K562 (cell line): Measurements from ENCODE around the gene PRKAR1B. TPM values are rescaled to one million over a fixed set of nuclear protein-coding genes. Genes with fewer than 3 reads are reported as not detected.
A peak's percentile ranks its signal among the peaks of the same experiment; 100 is the strongest.

ENCODE experiments used
- ATAC-seq: fragments of 200-7000 bp; cut with Tn5 transposase; 3 replicates; pipeline ENCODE4 v1.9.1; 2020; ENCODE audit warnings: moderate library complexity
- BruUV-seq: library from RNA; stranded (reverse); fragments of 400-500 nt; replicated peaks from 2 replicates; lab custom pipeline; 2021; lab: Mats Ljungman, UMichigan
- CTCF ChIA-PET: fragments of 300-600 bp; formaldehyde crosslinking; extraction: SDS; loops from one replicate; lab custom pipeline; 2021; ENCODE audit warnings: low intra/inter-chr PET ratio; lab: Yijun Ruan, JAX
- POLR2A ChIA-PET: fragments of 300-600, 350-650 bp; sonication (Branson Sonifier 250); formaldehyde crosslinking; extraction: SDS; loops from one replicate; lab custom pipeline; 2021; ENCODE audit warnings: antibody characterized with exemption, inconsistent platforms; lab: Yijun Ruan, JAX
- DNase-seq, 4 experiments: peaks; one replicate each; pipeline versions ENCODE4 v3.0.0 to v3.0.0-alpha.2; 2011 to 2018; ENCODE audit warnings: low spot score in 3 of 4, mixed read lengths in 3 of 4; ENCODE audit errors: extremely low read depth in 1 of 4
- FAIRE-seq: peaks from 2 replicates; lab custom pipeline; 2011; peaks lifted over from hg19 to GRCh38; lab: Jason Lieb, UNC
- H2AFZ ChIP-seq: 2 replicates; pipeline ENCODE4 v1.6.0; 2011; ENCODE audit warnings: low read depth, low read length, control low read depth, inconsistent platforms
- H3K27ac ChIP-seq: fragments of 200-600 bp; 3 replicates; pipeline ENCODE4 v1.8.0; 2011; ENCODE audit warnings: low read depth, mild to moderate bottlenecking, control low read depth, inconsistent platforms, low read length, moderate library complexity, mixed read lengths; ENCODE audit errors: extremely low read depth
- H3K27me3 ChIP-seq, 2 experiments: fragments of 300-600 bp in 1 of 2; 2 replicates in 1 of 2; 3 replicates in 1 of 2; pipeline versions ENCODE4 v1.6.0 to v1.8.0; 2011; ENCODE audit warnings: inconsistent platforms in 2 of 2, low read length in 2 of 2, mild to moderate bottlenecking in 1 of 2, mixed read lengths in 1 of 2, moderate library complexity in 1 of 2; ENCODE audit not compliant: control insufficient read depth in 2 of 2, insufficient read depth in 2 of 2
- H3K36me3 ChIP-seq: fragments of 300-600 bp; 3 replicates; pipeline ENCODE4 v1.8.0; 2011; ENCODE audit warnings: mild to moderate bottlenecking, low read length, inconsistent platforms; ENCODE audit not compliant: control insufficient read depth, insufficient read depth
- H3K4me1 ChIP-seq, 2 experiments: fragments of 200-600 bp in 1 of 2; replicated peaks in 1 of 2; 2 replicates in 1 of 2; 3 replicates in 1 of 2; pipeline versions ENCODE4 v1.5.1 to v1.8.0; 2011; ENCODE audit warnings: inconsistent platforms in 2 of 2, low read length in 2 of 2, mild to moderate bottlenecking in 1 of 2, mixed read lengths in 1 of 2, moderate library complexity in 1 of 2; ENCODE audit not compliant: control insufficient read depth in 2 of 2, insufficient read depth in 2 of 2
- H3K4me2 ChIP-seq: 2 replicates; pipeline ENCODE4 v1.6.1; 2011; ENCODE audit warnings: low read length, control low read depth, inconsistent platforms, mixed read lengths; ENCODE audit not compliant: insufficient read depth
- H3K4me3 ChIP-seq: fragments of 200-600 bp; sonication (generic), shearing (Covaris generic); 2 replicates; pipeline ENCODE4 v1.5.1; 2016; ENCODE audit warnings: control low read depth, inconsistent platforms
- H3K79me2 ChIP-seq: fragments of 200-600 bp; 3 replicates; pipeline ENCODE4 v1.8.0; 2011; ENCODE audit warnings: low read length, inconsistent platforms; ENCODE audit not compliant: control insufficient read depth, insufficient read depth
- H3K9ac ChIP-seq, 2 experiments: 2 replicates each; pipeline versions ENCODE4 v1.6.0 to v1.6.1; 2011; ENCODE audit warnings: low read depth in 2 of 2, low read length in 2 of 2, control low read depth in 1 of 2, inconsistent platforms in 1 of 2, mild to moderate bottlenecking in 1 of 2, mixed read lengths in 1 of 2; ENCODE audit not compliant: insufficient read depth in 1 of 2
- H3K9me1 ChIP-seq: one replicate; pipeline ENCODE4 v1.6.0; 2011; ENCODE audit warnings: inconsistent platforms, mild to moderate bottlenecking, low read length, moderate library complexity; ENCODE audit not compliant: control insufficient read depth, insufficient read depth
- H3K9me3 ChIP-seq: replicated peaks from 2 replicates; pipeline ENCODE4 v1.5.1; 2011; ENCODE audit warnings: low read depth, low read length, inconsistent platforms; ENCODE audit not compliant: control insufficient read depth, insufficient read depth
- H4K20me1 ChIP-seq: replicated peaks from 2 replicates; pipeline ENCODE4 v1.6.1; 2011; ENCODE audit warnings: low read length, inconsistent platforms, mixed read lengths; ENCODE audit not compliant: control insufficient read depth, insufficient read depth
- ATF2 ChIP-seq: sonication (generic); formaldehyde crosslinking; IDR thresholded peaks from 2 replicates; pipeline ENCODE4 v1.8.1; 2022; ENCODE audit warnings: missing genetic modification reagents
- CBFA2T3 ChIP-seq: fragments of 450-650 bp; IDR thresholded peaks from 2 replicates; pipeline ENCODE4 v1.6.1; 2017
- KHSRP ChIP-seq: fragments of 450-650 bp; IDR thresholded peaks from 2 replicates; pipeline ENCODE4 v1.6.1; 2017
- RUNX1 ChIP-seq: sonication (generic); IDR thresholded peaks from 2 replicates; pipeline ENCODE4 v1.6.1; 2016; ENCODE audit warnings: antibody characterized with exemption, low read depth
- SIRT6 ChIP-seq: IDR thresholded peaks from one replicate; pipeline ENCODE4 v1.6.1; 2012; ENCODE audit warnings: low read depth, mild to moderate bottlenecking, control low read depth, inconsistent platforms, low read length, moderate library complexity
- WGBS: fragments of 100-300 bp; shearing (Covaris generic); methylation state at CpG from one replicate; pipeline ENCODE4 v1.1.6; 2016; ENCODE audit warnings: low coverage, mixed read lengths; ENCODE audit not compliant: insufficient coverage; ENCODE audit errors: missing lambda C conversion rate; 5-methylcytosine and 5-hydroxymethylcytosine counted together
- in situ Hi-C: fragments of 300-500 bp; cut with MboI; formaldehyde crosslinking; loops from 4 replicates; pipeline ENCODE4 v1.15.0; 2018; ENCODE audit warnings: inconsistent platforms, mixed read lengths
- intact Hi-C: fragments of 100-400 bp; cut with micrococcal nuclease; formaldehyde crosslinking; loops from 2 replicates; pipeline ENCODE4 v1.14.2; 2022
- polyA plus RNA-seq, 8 experiments: library from polyadenylated mRNA; depleted of rRNA in 4 of 8; stranded (reverse) in 5 of 8; unstranded in 3 of 8; fragments of >200 nt; fragmentation: Nextera tagmentation in 2 of 8; fragmentation: Illumina TruSeq in 1 of 8; extraction: Ambion mirVana in 2 of 8; extraction: Trizol in 1 of 8; gene quantifications; 2 replicates each; pipeline versions ENCODE4 v1.2.1 to v1.2.3, GENCODE V29; 2011 to 2014; ENCODE audit warnings: inconsistent platforms in 1 of 8, missing spikeins in 1 of 8
- total RNA-seq, 7 experiments: library from RNA; depleted of rRNA in 6 of 7; stranded (reverse); fragments of >200 nt in 6 of 7; fragmentation: Illumina TruSeq in 2 of 7; extraction: Trizol in 2 of 7; gene quantifications; 2 replicates each; pipeline versions ENCODE4 v1.2.1 to v1.2.3, GENCODE V29; 2011 to 2021; ENCODE audit warnings: low replicate concordance in 1 of 7

The PRKAR1B gene
- total and polyA plus RNA-seq, 9 of the 15 experiments (the other 6 are each of a cell fraction or from before 2014, with no cell fraction given) = 0.99 to 30.5 (median 12.7) TPM

- H3K79me2 ChIP-seq = peaks cover 82% of the 10 kb centered on the region
- CTCF ChIA-PET = no interaction called here
- no peak for ATAC-seq
- no peak for FAIRE-seq
- H3K27ac ChIP-seq = no peak overlapping the region
- peak overlapping the region; percentile 86; the same call in 1 of the 2 replicates for H3K4me3 ChIP-seq
- WGBS = 83% methylated on average over 8 of the region's 9 CpGs
- DNase-seq = no peak
- H3K36me3 ChIP-seq = peaks cover 66% of the 10 kb centered on the region
- no peak for TF ChIP-seq RUNX1
- TF ChIP-seq KHSRP = no peak
- no peak for TF ChIP-seq ATF2 (CRISPR knock-in tag)
- no peak for TF ChIP-seq CBFA2T3
- no peak for TF ChIP-seq SIRT6
- H3K27me3 ChIP-seq = no peaks in the 10 kb centered on the region
- POLR2A ChIA-PET = no interaction called here
- in situ Hi-C loops (no loop called here), intact Hi-C loops (loop anchor here (5.0 kb wide), 1 partner anchor 144 kb away; no protein-coding TSS in a partner anchor)
- TSS peak; percentile 30 for BruUV-seq
- H3K9ac ChIP-seq = peak overlapping the region; percentile 53 to 62; a peak in 3 of 4 replicates
- H3K9me3 ChIP-seq = peaks cover 14% of the 10 kb centered on the region
- H2AFZ ChIP-seq = no peak overlapping the region
- H4K20me1 ChIP-seq = 0 out of 2 replicates have a peak, but pooled peaks cover 4% of the 10 kb centered on the region
- peak overlapping the region; percentile 85; the same call in 1 of the 2 replicates for H3K4me2 ChIP-seq
- H3K4me1 ChIP-seq = peaks cover 23 to 48% of the 10 kb centered on the region in 2 experiments; a peak in 4 of 5 replicates
- no peaks in the 10 kb centered on the region for H3K9me1 ChIP-seq
Observed at GRCh38 chr7:728602-729001, 1.5 kb upstream of the PRKAR1B start.
